Caco-2 (cell line): ENCODE data around the gene FAM114A1. TPM values are rescaled to one million over a fixed set of nuclear protein-coding genes. Genes with fewer than 3 reads are reported as not detected.

Experiments used
- BruUV-seq: library from RNA; stranded (reverse); fragments of 400-500 nt; replicated peaks from 2 replicates; lab custom pipeline; 2021; lab: Mats Ljungman, UMichigan
- CTCF ChIA-PET: fragments of 300-600 bp; sonication (Branson Sonifier 250); formaldehyde crosslinking; loops from one replicate; lab custom pipeline; 2022; ENCODE audit warnings: antibody characterized with exemption; lab: Charles Lee
- POLR2A ChIA-PET: fragments of 300-600 bp; sonication (Branson Sonifier 250); formaldehyde crosslinking; loops from one replicate; lab custom pipeline; 2022; ENCODE audit warnings: antibody characterized with exemption; lab: Charles Lee
- DNase-seq, 2 experiments: peaks; one replicate each; pipeline versions ENCODE4 v3.0.0 to v3.0.0-alpha.2; 2020 to 2022
- H3K27me3 ChIP-seq: replicated peaks from 2 replicates; pipeline ENCODE4 v1.6.0; 2011; ENCODE audit warnings: low read length; ENCODE audit not compliant: control insufficient read depth, insufficient read depth
- H3K36me3 ChIP-seq: 2 replicates; pipeline ENCODE4 v1.5.1; 2011; ENCODE audit warnings: low read length; ENCODE audit not compliant: control insufficient read depth, insufficient read depth
- H3K4me1 ChIP-seq: fragments of 250-450 bp; sonication (Bioruptor Pico); 2 replicates; pipeline ENCODE4 v1.5.1; 2020; ENCODE audit warnings: mild to moderate bottlenecking
- H3K4me3 ChIP-seq: 2 replicates; pipeline ENCODE4 v1.5.1; 2011; ENCODE audit warnings: low read depth, mild to moderate bottlenecking, control low read depth, low read length
- H3K9me3 ChIP-seq: fragments of 250-450 bp; sonication (Bioruptor Pico); 2 replicates; pipeline ENCODE4 v1.5.1; 2020; ENCODE audit warnings: mild to moderate bottlenecking, moderate library complexity
- H3K27ac Mint-ChIP-seq: one replicate; pipeline ENCODE4 v1.8.0; 2022; ENCODE audit warnings: mixed read lengths; ENCODE audit not compliant: unreplicated experiment
- H3K27me3 Mint-ChIP-seq: one replicate; pipeline ENCODE4 v1.8.0; 2022; ENCODE audit warnings: mixed read lengths; ENCODE audit not compliant: insufficient read depth, unreplicated experiment
- H3K36me3 Mint-ChIP-seq: one replicate; pipeline ENCODE4 v1.8.0; 2022; ENCODE audit warnings: mild to moderate bottlenecking, mixed read lengths; ENCODE audit not compliant: insufficient read depth, unreplicated experiment
- H3K4me1 Mint-ChIP-seq: one replicate; pipeline ENCODE4 v1.8.0; 2022; ENCODE audit warnings: low read depth, mixed read lengths; ENCODE audit not compliant: unreplicated experiment
- H3K4me3 Mint-ChIP-seq: one replicate; pipeline ENCODE4 v1.8.0; 2022; ENCODE audit warnings: mild to moderate bottlenecking, moderate library complexity, mixed read lengths; ENCODE audit not compliant: unreplicated experiment
- H3K9me3 Mint-ChIP-seq: one replicate; pipeline ENCODE4 v1.8.0; 2022; ENCODE audit warnings: mixed read lengths; ENCODE audit not compliant: unreplicated experiment
- intact Hi-C: fragments of 100-400 bp; cut with micrococcal nuclease; formaldehyde crosslinking; loops from one replicate; pipeline ENCODE4 v1.10.0; 2022; ENCODE audit not compliant: unreplicated experiment
- microRNA-seq: library from miRNA; unstranded; fragments of <30 nt; microRNA quantifications from one replicate; pipeline ENCODE4 v1.2.0, GENCODE V29; 2022
- total RNA-seq: library from RNA; stranded (reverse); gene quantifications from 2 replicates; pipeline ENCODE4 v1.2.3, GENCODE V29; 2022
- TF ChIP-seq, protein P1 (sequence below), 2 experiments: fragments of 200-600 bp in 1 of 2; IDR thresholded peaks; 1 replicate in 1 of 2; 2 replicates in 1 of 2; pipeline versions ENCODE4 v1.5.1 to v1.8.0; 2011 to 2022; ENCODE audit warnings: antibody characterized with exemption in 1 of 2, control low read depth in 1 of 2, inconsistent platforms in 1 of 2, low read depth in 1 of 2, low read length in 1 of 2, mild to moderate bottlenecking in 1 of 2, moderate library complexity in 1 of 2; ENCODE audit not compliant: insufficient read depth in 1 of 2, severe bottlenecking in 1 of 2, unreplicated experiment in 1 of 2

The FAM114A1 gene
- total RNA-seq, 1 experiment from 2014 or later, result 20.8 TPM

DNA sequence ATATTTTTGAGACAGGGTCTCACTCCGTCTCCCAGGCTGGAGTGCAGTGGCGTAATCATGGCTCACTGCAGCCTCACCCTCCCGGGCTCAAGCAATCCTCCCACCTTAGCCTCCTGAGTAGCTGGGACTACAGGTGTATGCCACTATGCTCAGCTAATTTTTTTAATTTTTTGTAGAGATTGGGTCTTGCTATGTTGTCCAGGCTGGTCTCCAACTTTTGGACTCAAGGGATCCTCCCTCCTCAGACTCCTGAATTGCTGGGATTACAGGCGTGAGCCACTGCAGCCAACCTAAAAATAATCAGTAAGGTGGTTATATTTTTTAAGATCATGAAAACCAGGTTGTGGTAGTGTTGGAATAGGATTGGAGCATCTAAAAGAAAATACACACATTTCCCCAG lies 126.5 kb downstream of the FAM114A1 start:
- POLR2A ChIA-PET, result interaction anchor here (0.6 kb wide), 1 partner anchor 52 kb away, joined by 7 read pairs; no protein-coding TSS in a partner anchor
- no peaks in the 10 kb centered on the region for H3K4me1 ChIP-seq
- no TSS peak for BruUV-seq
- H3K4me3 ChIP-seq, result no peak overlapping the region
- H3K36me3 ChIP-seq, result no peaks in the 10 kb centered on the region
- intact Hi-C loops, result no loop called here
- H3K9me3 ChIP-seq, result no peaks in the 10 kb centered on the region
- Mint-ChIP-seq H3K27me3 (no peaks in the 10 kb centered on the region), H3K9me3 (no peaks in the 10 kb centered on the region), H3K4me3 (no peak overlapping the region), H3K27ac (no peak overlapping the region), H3K4me1 (peaks cover 6% of the 10 kb centered on the region), H3K36me3 (no peaks in the 10 kb centered on the region)
- CTCF ChIA-PET, result interaction anchor here (0.6 to 1.3 kb wide), 5 partner anchors 54 to 382 kb away, joined by 3 to 8 read pairs (median 4); no protein-coding TSS in a partner anchor
- no peak for DNase-seq
- no peaks in the 10 kb centered on the region for H3K27me3 ChIP-seq
- TF ChIP-seq, protein P1, sequence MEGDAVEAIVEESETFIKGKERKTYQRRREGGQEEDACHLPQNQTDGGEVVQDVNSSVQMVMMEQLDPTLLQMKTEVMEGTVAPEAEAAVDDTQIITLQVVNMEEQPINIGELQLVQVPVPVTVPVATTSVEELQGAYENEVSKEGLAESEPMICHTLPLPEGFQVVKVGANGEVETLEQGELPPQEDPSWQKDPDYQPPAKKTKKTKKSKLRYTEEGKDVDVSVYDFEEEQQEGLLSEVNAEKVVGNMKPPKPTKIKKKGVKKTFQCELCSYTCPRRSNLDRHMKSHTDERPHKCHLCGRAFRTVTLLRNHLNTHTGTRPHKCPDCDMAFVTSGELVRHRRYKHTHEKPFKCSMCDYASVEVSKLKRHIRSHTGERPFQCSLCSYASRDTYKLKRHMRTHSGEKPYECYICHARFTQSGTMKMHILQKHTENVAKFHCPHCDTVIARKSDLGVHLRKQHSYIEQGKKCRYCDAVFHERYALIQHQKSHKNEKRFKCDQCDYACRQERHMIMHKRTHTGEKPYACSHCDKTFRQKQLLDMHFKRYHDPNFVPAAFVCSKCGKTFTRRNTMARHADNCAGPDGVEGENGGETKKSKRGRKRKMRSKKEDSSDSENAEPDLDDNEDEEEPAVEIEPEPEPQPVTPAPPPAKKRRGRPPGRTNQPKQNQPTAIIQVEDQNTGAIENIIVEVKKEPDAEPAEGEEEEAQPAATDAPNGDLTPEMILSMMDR (IDR thresholded peaks at IDR 0.05; ENCODE audit: insufficient read depth in 1 of 2, low read depth in 1 of 2, low read length in 1 of 2, severe bottlenecking in 1 of 2, unreplicated experiment in 1 of 2), result no peak

Small RNAs within 50 kb of the gene (microRNA-seq; reads per million reads assigned to microRNA genes)
- gene MIR574, result 42.0 reads per million, percentile 65 among the genes with 10 or more reads in this experiment

Other genes with a start within 250 kb of the FAM114A1 start
- gene KLF3, start 203.6 kb upstream of the FAM114A1 start, total RNA-seq, result 33.2 and 34.8 TPM in 2 replicates
- gene TLR10, start 84.8 kb upstream of the FAM114A1 start, total RNA-seq, result not detected in 2 replicates
- not detected in 2 replicates for gene TLR1, start 63.0 kb upstream of the FAM114A1 start, total RNA-seq
- not detected in 2 replicates for gene TLR6, start 11.0 kb upstream of the FAM114A1 start, total RNA-seq
- gene TMEM156, start 164.6 kb downstream of the FAM114A1 start, total RNA-seq, result not detected in 2 replicates
- gene KLHL5, start 194.4 kb downstream of the FAM114A1 start, total RNA-seq, result 74.6 and 96.5 TPM in 2 replicates